Measurements from ENCODE around the gene SLC16A5. TPM values are rescaled to one million over a fixed set of nuclear protein-coding genes. Genes with fewer than 3 reads are reported as not detected.

SLC16A5 gene
- total and polyA plus RNA-seq, 8 donors = 18.5 to 45.1 (median 23.9) TPM

DNA sequence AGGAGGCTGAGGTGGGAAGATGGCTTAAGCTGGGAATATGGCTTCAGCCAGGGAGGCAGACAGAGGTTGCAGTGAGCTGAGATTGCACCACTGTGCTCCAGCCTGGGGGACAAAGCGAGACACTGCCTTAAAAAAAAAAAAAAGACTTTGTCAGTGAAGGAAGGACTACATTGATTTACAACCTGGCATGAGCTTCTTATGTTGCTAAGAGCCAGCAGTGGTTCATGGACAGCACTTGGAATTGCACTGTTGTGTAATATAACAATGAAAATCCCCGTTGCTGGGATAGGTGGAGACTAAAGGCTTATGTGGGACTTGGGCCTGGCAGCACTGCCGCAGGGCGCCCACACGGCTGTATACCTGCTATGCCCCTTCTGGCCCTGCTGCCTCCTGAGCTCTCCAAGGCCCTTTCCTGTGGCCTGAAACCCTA, 14.1 kb upstream of the SLC16A5 start:
- Histone ChIP-seq H3K36me3 (no peaks in the 10 kb centered on the region), H3K27ac (no peak overlapping the region), H3K9me3 (no peaks in the 10 kb centered on the region), H3K4me1 (peaks cover 9 to 30% of the 10 kb centered on the region in 2 donors), H3K27me3 (no peaks in the 10 kb centered on the region), H3K4me3 (no peak overlapping the region)
- DNase-seq (no peak), ATAC-seq (no peak)
- intact Hi-C loops (cut with DNase I) = no loop called here
- TF ChIP-seq CTCF (IDR thresholded peaks at IDR 0.05) = no peak

DNA sequence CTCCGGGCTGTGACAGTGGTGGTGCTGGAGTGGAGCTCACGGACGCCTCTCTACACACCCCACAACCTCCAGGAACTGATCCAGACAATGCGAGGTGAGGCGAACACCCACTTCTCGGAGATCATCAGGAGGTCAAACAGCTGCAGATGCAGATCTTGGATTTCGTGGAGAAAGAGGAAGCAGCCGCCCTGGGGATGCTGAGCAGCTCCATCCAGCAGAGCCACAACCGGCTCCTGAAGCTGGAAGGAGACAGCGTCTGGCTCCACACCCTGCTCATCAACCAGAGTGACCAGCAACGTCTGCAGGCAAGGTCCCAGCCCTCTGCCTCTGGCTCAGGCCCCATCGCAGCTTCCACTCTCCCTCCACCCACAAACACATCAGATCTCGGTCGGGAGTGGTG, 13.2 kb upstream of the SLC16A5 start:
- Histone ChIP-seq H3K4me1 (peaks cover 18 to 39% of the 10 kb centered on the region in 2 donors), H3K27me3 (no peaks in the 10 kb centered on the region), H3K4me3 (no peak overlapping the region), H3K27ac (no peak overlapping the region), H3K9me3 (no peaks in the 10 kb centered on the region), H3K36me3 (no peaks in the 10 kb centered on the region)
- intact Hi-C loops (cut with DNase I) = no loop called here
- ATAC-seq = no peak
- peak in 1 of 4 donors; percentile 48 for DNase-seq
- TF ChIP-seq CTCF (IDR thresholded peaks at IDR 0.05) = no peak

- Histone ChIP-seq H3K36me3 (no peaks in the 10 kb centered on the region), H3K4me1 (peaks cover 23 to 49% of the 10 kb centered on the region in 2 donors), H3K4me3 (no peak overlapping the region), H3K27ac (peak overlapping the region in 1 of 2 donors; percentile 21), H3K9me3 (no peaks in the 10 kb centered on the region), H3K27me3 (no peaks in the 10 kb centered on the region)
- ATAC-seq = no peak
- intact Hi-C loops (cut with DNase I) = no loop called here
- peak in 1 of 4 donors; percentile 43 for DNase-seq
- TF ChIP-seq CTCF (IDR thresholded peaks at IDR 0.05) = no peak
Measured at GRCh38 chr17:75075597-75076336, 12.0 kb upstream of the SLC16A5 start.

DNA sequence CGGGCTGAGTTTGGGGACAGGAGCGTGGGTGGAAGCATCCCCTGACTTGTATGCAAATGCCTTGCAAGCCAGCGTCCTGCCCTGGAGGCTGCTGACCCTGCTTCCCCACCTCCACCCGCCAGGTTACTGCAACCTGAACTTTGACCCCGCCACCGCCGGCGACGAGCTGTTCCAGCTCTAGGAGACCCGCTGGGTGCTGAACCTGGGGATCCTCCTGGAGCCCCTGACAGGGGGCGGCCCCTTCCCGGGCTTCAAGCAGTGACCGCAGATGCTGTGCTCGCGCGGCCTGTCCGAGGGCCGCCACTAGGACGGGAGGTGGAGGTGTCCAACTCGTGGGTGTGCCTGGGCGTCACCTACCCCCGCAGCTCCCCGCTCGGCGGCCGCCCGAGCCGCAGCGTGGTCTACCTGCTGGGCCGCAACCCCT, 10.7 kb upstream of the SLC16A5 start:
- Histone ChIP-seq H3K27ac (peak overlapping the region; percentile 83 to 90), H3K9me3 (no peaks in the 10 kb centered on the region), H3K27me3 (no peaks in the 10 kb centered on the region), H3K4me1 (peaks cover 23 to 59% of the 10 kb centered on the region in 2 donors), H3K36me3 (no peaks in the 10 kb centered on the region), H3K4me3 (peak overlapping the region; percentile 4 to 37)
- intact Hi-C loops (cut with DNase I) = no loop called here
- peak; percentile 1 for ATAC-seq
- no peak for TF ChIP-seq CTCF (IDR thresholded peaks at IDR 0.05)
- DNase-seq = no peak

GRCh38 chr17:75077496-75078283, 10.1 kb upstream of the SLC16A5 start:
- peak in 1 of 2 donors; percentile 17 for TF ChIP-seq CTCF (IDR thresholded peaks at IDR 0.05)
- Histone ChIP-seq H3K27ac (peak overlapping the region; percentile 83 to 90), H3K4me1 (peaks cover 23 to 59% of the 10 kb centered on the region in 2 donors), H3K27me3 (no peaks in the 10 kb centered on the region), H3K9me3 (no peaks in the 10 kb centered on the region), H3K4me3 (peak overlapping the region; percentile 4 to 37), H3K36me3 (no peaks in the 10 kb centered on the region)
- intact Hi-C loops (cut with DNase I) = no loop called here
- peak in 2 of 4 donors; percentile 78 to 96 for DNase-seq
- ATAC-seq = peak; percentile 74
